ENCODE data around the gene KANSL3.

Gene KANSL3

DNA sequence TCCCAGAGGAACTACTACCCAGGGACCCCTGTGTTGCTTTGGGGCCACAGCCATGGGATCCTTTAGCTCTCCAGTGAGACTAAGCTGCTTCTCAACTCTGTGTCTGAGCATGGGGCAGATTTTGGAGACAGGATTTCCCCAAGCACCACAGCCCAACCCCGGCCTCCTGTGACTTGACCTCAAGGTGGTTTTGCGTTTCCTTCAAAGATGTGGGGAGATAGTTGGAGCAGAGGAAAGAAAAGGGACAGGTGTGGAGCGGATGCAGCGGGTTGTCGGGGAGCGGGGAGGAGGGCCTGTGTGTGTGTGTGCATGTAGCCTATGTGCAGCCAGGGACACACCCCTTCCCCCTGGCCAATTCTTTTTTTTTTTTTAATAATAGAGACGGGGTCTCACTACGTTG lies 91.3 kb downstream of the KANSL3 start:
- DNase-seq (ENCODE audit: low read depth in 1 of 2, low spot score in 1 of 2), result no peak

DNA sequence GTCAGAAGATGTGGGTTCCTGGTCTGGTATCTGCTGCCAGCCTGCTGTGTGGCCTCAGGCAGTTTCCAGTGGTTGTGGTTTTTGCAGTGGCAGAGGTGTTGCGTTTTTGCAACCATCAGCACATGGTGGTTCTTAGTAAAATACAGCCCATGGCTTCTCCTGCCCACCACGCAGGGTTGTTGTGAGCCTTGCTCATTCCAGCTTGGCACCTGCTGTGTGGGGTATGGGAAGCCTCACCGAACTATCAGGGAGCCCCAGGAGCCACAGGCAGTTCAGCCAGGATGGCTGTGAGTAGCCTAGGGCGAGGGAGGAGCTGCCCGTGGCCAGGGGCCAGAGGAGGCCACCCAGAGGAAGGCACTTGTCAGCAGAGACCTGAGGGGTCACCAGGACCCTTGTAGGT lies 91.8 kb downstream of the KANSL3 start:
- no peak for DNase-seq (ENCODE audit: low read depth in 1 of 2, low spot score in 1 of 2)

Data from activated T-helper 1 cell treated with anti-CD3 and anti-CD28 coated beads, Interleukin-2, amount 50 U/mL, for 16 hours (primary cell).